IPS-18c (cell line): Measurements from ENCODE around the gene CA9.
"Not testable (repeated sequence)": the region's sequence is repeated elsewhere in the genome, so short reads cannot be mapped to it uniquely, and the experiment has no call there.

ENCODE experiments used
- H3K4me3 ChIP-seq: 2 replicates; pipeline ENCODE4 v1.7.0; 2013; ENCODE audit warnings: low read depth, mild to moderate bottlenecking, low read length, moderate library complexity; ENCODE audit not compliant: insufficient read depth
- H3K9me3 ChIP-seq: one replicate; pipeline ENCODE4 v1.6.1; 2013; ENCODE audit warnings: mild to moderate bottlenecking, low read length, moderate library complexity; ENCODE audit not compliant: control insufficient read depth, insufficient read depth

Gene CA9

DNA sequence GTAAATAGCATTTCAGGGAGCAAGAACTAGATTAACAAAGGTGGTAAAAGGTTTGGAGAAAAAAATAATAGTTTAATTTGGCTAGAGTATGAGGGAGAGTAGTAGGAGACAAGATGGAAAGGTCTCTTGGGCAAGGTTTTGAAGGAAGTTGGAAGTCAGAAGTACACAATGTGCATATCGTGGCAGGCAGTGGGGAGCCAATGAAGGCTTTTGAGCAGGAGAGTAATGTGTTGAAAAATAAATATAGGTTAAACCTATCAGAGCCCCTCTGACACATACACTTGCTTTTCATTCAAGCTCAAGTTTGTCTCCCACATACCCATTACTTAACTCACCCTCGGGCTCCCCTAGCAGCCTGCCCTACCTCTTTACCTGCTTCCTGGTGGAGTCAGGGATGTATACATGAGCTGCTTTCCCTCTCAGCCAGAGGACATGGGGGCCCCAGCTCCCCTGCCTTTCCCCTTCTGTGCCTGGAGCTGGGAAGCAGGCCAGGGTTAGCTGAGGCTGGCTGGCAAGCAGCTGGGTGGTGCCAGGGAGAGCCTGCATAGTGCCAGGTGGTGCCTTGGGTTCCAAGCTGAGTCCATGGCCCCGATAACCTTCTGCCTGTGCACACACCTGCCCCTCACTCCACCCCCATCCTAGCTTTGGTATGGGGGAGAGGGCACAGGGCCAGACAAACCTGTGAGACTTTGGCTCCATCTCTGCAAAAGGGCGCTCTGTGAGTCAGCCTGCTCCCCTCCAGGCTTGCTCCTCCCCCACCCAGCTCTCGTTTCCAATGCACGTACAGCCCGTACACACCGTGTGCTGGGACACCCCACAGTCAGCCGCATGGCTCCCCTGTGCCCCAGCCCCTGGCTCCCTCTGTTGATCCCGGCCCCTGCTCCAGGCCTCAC, at the start of gene CA9:
Gene CA9, plus strand, starts transcription at position 797 of the 893 bp plus-strand sequence. Its CDS starts 32 bp downstream, at position 829.
- Histone ChIP-seq H3K9me3 (peaks cover 2% of the 10 kb centered on the region), H3K4me3 (no peak within 1 kb of the TSS)

DNA sequence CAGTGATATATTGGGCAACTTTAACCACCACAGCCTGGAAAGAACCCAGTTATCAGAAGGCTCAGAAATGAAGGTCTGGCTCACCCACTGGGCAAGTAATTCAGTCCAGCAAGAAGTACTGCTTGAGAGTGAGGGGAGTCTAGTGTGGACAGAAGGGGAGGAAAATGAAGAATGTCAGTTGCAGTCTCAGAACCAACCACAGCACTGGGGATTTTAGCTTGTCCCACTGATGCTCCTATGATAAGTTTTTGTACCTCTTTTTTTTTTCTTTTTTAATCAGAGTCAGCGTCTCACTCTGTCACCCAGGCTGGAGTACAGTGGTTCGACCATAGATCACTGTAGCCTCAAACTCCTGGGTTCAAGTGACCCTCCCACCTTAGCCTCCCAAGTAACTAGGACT, 46.2 kb upstream of the CA9 start:
- no peaks in the 10 kb centered on the region for H3K9me3 ChIP-seq

GRCh38 chr9:35628389-35628991, 45.2 kb upstream of the CA9 start:
- Histone ChIP-seq H3K9me3 (no peaks in the 10 kb centered on the region), H3K4me3 (no peak overlapping the region)

More for the DNA sequence above, 46.2 kb upstream of the CA9 start:
- H3K4me3 ChIP-seq: no peak overlapping the region

DNA sequence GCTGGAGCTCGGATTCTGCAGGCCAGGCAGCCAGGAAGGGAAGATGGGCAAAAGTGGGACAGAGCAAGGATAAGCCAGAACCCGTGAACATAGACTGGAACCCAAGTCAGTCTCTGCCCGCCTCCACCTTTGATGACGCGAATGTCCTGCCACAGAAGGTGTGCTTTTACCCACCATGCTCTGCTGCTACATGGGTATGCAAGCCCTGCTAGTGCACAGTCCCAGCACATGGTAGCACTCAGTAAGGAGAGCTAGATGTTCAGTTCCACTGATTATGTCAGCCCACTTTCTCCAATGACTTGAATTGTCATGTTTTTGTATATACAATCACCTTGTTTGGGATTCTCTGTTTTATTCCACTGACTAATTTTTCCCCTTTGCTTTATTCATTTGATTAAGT, 44.1 kb upstream of the CA9 start:
- no peak overlapping the region for H3K4me3 ChIP-seq
- no peaks in the 10 kb centered on the region for H3K9me3 ChIP-seq

DNA sequence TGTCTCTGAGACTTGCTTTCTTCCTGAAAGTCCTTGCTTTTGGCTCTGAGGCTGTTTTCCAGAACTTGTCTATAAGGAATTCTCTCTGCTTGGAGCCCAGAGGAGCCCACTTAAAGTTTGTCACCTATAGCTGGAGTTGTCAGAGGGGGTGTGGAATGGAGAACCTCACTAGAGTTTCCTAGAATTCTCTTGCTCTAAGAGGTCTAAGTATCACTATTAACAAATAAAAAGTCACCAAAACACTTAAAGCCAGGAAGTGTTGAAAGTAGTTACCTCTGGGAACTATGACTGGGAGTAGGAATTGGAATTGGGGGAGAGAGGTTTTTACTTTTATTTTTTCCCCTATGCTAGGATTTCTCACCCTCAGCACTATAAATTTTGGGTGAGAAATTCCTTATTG, 38.0 kb upstream of the CA9 start:
- no peak overlapping the region for H3K4me3 ChIP-seq
- no peaks in the 10 kb centered on the region for H3K9me3 ChIP-seq

- Histone ChIP-seq H3K9me3 (no peaks in the 10 kb centered on the region), H3K4me3 (no peak overlapping the region)
Observed at GRCh38 chr9:35636135-35636876, 37.4 kb upstream of the CA9 start.

DNA sequence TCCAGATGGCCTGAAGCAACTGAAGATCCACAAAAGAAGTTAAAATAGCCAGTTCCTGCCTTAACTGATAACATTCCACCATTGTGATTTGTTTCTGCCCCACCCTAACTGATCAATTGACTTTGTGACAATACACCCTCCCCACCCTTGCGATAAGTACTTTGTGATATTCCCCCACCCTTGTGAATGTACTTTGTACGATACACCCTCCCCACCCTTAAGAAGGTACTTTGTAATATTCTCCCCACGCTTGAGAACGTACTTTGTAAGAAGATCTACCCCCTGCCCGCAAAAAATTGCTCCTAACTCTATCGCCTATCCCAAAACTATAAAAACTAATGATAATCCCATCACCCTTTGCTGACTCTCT, 36.9 kb upstream of the CA9 start:
- not testable (repeated sequence) for H3K9me3 ChIP-seq, H3K4me3 ChIP-seq

- not testable (repeated sequence) for H3K9me3 ChIP-seq
Observed at GRCh38 chr9:35637427-35637955, 36.2 kb upstream of the CA9 start.

DNA sequence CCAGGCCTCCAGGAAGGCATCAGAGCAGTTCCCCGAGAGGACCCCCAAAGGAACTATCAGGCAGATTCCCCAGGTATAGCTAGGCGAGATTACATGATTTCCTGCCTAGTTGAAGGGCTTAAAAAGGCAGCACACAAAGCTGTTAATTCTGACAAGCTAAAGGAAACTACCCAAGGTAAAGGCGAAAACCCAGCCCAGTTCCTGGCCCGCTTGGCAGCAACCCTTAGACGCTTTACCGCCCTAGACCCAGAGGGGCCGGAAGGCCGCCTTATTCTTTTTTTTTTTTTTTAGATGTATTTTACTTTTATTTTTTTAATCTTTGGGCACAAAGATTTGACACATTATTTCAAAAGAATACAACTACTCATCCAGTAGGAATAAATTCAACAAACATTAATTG, 35.0 kb upstream of the CA9 start:
- H3K4me3 ChIP-seq, H3K9me3 ChIP-seq: not testable (repeated sequence)

More at GRCh38 chr9:35637427-35637955, 36.2 kb upstream of the CA9 start:
- H3K4me3 ChIP-seq: not testable (repeated sequence)

DNA sequence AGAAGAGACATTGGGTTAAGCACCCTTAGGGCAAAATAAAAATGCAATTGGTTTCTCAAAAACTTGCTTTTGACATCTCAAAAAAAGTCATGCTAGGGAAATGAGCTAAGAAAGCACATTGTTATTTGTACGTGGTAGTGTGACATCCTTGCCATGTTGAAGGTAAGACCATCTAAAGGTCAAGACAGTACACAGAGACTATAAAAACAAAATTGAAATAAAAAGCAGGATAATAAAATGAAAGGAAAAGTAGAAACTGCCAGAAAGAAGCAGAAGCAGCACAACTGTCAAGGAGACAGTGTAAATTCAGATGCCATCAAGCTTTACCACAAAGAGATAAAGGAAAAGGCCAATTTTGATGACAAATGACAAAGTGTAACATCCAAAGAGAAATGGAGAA, 34.5 kb upstream of the CA9 start:
- not testable (repeated sequence) for H3K4me3 ChIP-seq, H3K9me3 ChIP-seq

DNA sequence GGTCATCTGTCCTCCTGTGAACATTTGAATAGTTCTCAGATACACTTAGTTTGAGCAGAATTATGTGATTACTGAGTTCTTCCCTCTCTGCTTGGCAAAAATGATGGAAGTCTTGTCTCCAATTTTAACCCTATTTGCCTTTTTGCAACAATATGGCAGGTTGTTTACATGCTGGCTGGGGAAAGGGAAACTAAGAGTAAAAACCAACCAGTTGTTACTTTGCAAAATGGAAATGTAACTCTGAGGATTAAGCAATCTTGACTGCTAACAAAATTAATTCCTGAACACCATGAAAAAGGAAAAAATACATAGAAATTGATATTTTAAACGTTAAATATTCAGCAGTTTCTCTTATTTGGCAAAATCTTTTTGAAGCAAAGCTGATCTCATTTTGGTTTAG, 34.1 kb upstream of the CA9 start:
- Histone ChIP-seq H3K4me3 (no peak overlapping the region), H3K9me3 (no peaks in the 10 kb centered on the region)

- not testable (repeated sequence) for H3K9me3 ChIP-seq, H3K4me3 ChIP-seq
Observed at GRCh38 chr9:35640431-35640830, 33.3 kb upstream of the CA9 start.

- H3K4me3 ChIP-seq, H3K9me3 ChIP-seq: not testable (repeated sequence)
Observed at GRCh38 chr9:35641478-35641877, 32.2 kb upstream of the CA9 start.

- Histone ChIP-seq H3K9me3 (no peaks in the 10 kb centered on the region), H3K4me3 (no peak overlapping the region)
Observed at GRCh38 chr9:35643046-35643445, 30.7 kb upstream of the CA9 start.

DNA sequence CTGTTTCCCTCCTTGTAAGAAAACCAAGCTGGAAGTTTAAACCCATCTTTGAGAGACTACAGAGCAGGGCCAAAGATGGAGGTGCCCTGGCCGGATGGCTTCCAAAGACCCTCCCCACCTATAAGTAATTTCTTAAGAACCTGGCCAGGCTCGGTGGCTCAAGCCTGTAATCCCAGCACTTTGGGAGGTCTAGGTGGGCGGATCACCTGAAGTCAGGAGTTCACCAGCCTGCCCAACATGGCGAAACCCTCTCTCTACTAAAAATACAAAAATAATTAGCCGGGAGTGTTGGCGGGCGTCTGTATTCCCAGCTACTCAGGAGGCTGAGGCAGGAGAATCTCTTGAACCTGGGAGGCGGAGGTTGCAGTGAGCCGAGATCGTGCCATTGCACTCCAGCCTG, 28.0 kb upstream of the CA9 start:
- peak overlapping the region; percentile 82; the same call in 1 of the 2 replicates for H3K4me3 ChIP-seq
- not testable (repeated sequence) for H3K9me3 ChIP-seq

DNA sequence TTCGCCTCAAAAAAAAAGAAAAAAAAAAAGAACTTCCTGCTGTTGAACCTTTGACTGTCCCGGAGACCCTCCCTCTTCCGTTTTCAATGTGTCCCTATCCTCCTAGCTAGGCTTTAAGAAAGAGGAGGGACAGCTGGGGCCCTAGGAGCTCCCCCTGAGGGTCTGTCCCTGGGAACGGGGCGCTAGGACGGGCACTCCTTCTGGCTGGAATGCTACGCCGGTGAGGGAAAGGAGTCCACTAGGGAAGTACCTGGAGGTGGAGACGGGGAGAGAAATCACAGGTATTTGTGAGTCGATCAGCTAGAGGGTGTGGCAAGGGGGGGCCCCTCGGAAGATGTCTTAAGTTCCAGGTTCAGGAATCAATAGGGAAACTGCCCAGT, 27.6 kb upstream of the CA9 start:
- Histone ChIP-seq H3K9me3 (no peaks in the 10 kb centered on the region), H3K4me3 (peak overlapping the region; percentile 82)

GRCh38 chr9:35646533-35647265, 27.0 kb upstream of the CA9 start:
- Histone ChIP-seq H3K4me3 (peak overlapping the region; percentile 82), H3K9me3 (no peaks in the 10 kb centered on the region)
